Heart right ventricle (tissue), 16 donors: ENCODE data around the gene DCHS1. TPM values are rescaled to one million over a fixed set of nuclear protein-coding genes. Genes with fewer than 3 reads are reported as not detected.

Source experiments
- ATAC-seq, 8 donors: fragments of 200-7000 bp; cut with Tn5 transposase; one replicate each; pipeline ENCODE4 v1.9.1; 2020; ENCODE audit warnings: mild to moderate bottlenecking in 8 of 8, moderate library complexity in 8 of 8, moderate number of reproducible peaks in 1 of 8
- DNase-seq, 2 donors: peaks; one replicate each; pipeline ENCODE4 v3.0.0-alpha.2; 2020
- H3K27ac ChIP-seq, 10 donors: fragments of 200-600 bp; sonication (generic) in 2 of 10; one replicate each; pipeline versions ENCODE4 v1.5.0 to v1.8.0; 2020 to 2022; ENCODE audit warnings: mild to moderate bottlenecking in 3 of 10
- H3K27me3 ChIP-seq, 7 donors: fragments of 200-600 bp; one replicate each; pipeline ENCODE4 v1.8.0; 2021 to 2022; ENCODE audit warnings: mild to moderate bottlenecking in 2 of 7
- H3K36me3 ChIP-seq, 9 donors: fragments of 200-600 bp; sonication (generic) in 1 of 9; one replicate each; pipeline versions ENCODE4 v1.5.0 to v1.8.0; 2020 to 2022; ENCODE audit warnings: mild to moderate bottlenecking in 2 of 9
- H3K4me1 ChIP-seq, 9 donors: fragments of 200-600 bp; sonication (generic) in 1 of 9; one replicate each; pipeline versions ENCODE4 v1.5.0 to v1.8.0; 2020 to 2022; ENCODE audit warnings: mild to moderate bottlenecking in 4 of 9
- H3K4me3 ChIP-seq, 10 donors: fragments of 200-600 bp; sonication (generic) in 2 of 10; one replicate each; pipeline versions ENCODE4 v1.5.0 to v1.8.0; 2020 to 2022; ENCODE audit warnings: mild to moderate bottlenecking in 7 of 10, moderate library complexity in 2 of 10
- H3K9me3 ChIP-seq, 11 donors: fragments of 200-600 bp in 10 of 11; sonication (generic) in 2 of 11; one replicate each; pipeline versions ENCODE4 v1.5.0 to v1.8.0; 2013 to 2022; ENCODE audit warnings: mild to moderate bottlenecking in 2 of 11, control low read depth in 1 of 11, moderate library complexity in 1 of 11
- CTCF ChIP-seq, 9 donors: fragments of 200-600 bp; sonication (generic) in 2 of 9; IDR thresholded peaks; one replicate each; pipeline versions ENCODE4 v1.5.0 to v1.8.0; 2021 to 2022; ENCODE audit warnings: antibody characterized with exemption in 9 of 9, mild to moderate bottlenecking in 5 of 9, moderate library complexity in 1 of 9
- WGBS, 2 donors: extraction: QIAGEN DNeasy Blood & Tissue Kit; methylation state at CpG; one replicate each; pipeline ENCODE4 v1.1.7; 2013; ENCODE audit warnings: inconsistent platforms in 1 of 2; 5-methylcytosine and 5-hydroxymethylcytosine counted together
- intact Hi-C, 10 donors: fragments of 100-400 bp; cut with DNase I; formaldehyde crosslinking; loops; one replicate each; pipeline versions ENCODE4 v1.11.1 to v1.14.2; 2022
- polyA plus RNA-seq, 2 donors: library from polyadenylated mRNA; stranded (reverse); fragments of 200-250 nt; gene quantifications; one replicate each; pipeline ENCODE4 v1.2.3, GENCODE V29; 2013
- total RNA-seq, 10 donors: library from RNA; stranded (reverse); fragmentation: NEBNext Ultra II Directional in 3 of 10; extraction: Animal tissue kit (Norgen Biotek cat#: 25700) in 3 of 10; gene quantifications; one replicate each; pipeline versions ENCODE4 v1.2.1 to v1.2.4, GENCODE V29; 2021 to 2023
- donor health status: Arrhythmogenic right ventricular cardiomyopathy.
- donor health status: ischemic (EF 13 %, LVEDD 7.1; RV severe dilation, severe dysfunction).
- donor health status: healthy with polysubstance abuse.
- donor health status: DM: no; HTN: yes; CAD: no.
- donor health status: DM: no; HTN: no; CAD: no.
- donor health status: ischemic (EF 25% LVEDD 6.9; RV normal size, moderate dysfunction).
- donor health status: ischemic (EF 25% LVEDD 5.7; RV mildly dilated, moderate dysfunction).
- donor health status: healthy.
- donor health status: DM: yes; HTN: yes; CAD: no.
- donor health status: Ischemic cardiomyopathy.
- donor health status: ischemic (EF 35%, LVEDD 5.7; RV mildly dilated, moderate dysfunction).
- donor health status: nonischemic (EF 11% LVEDD 7.7; RV severe dilation, severe dysfunction).
- donor health status: DM: yes; HTN: yes; CAD: no.
- donor health status: PGD.
- donor health status: ischemic (EF 29% LVEDD 5.4; RV normal size, mild dysfunction).
- donor health status: nonischemic (EF 23%, LVEDD 6.1; RV moderate dilation, normal function).

The DCHS1 gene
- total and polyA plus RNA-seq, 12 donors: 4.1 to 12.4 (median 8.2) TPM

GRCh38 chr11:6670202-6670830 lies 14.7 kb upstream of the DCHS1 start:
- Histone ChIP-seq H3K36me3 (no peaks in the 10 kb centered on the region), H3K4me1 (peaks cover 0 to 20% (median 12%) of the 10 kb centered on the region in 9 donors), H3K27me3 (no peaks in the 10 kb centered on the region), H3K4me3 (no peak overlapping the region), H3K27ac (no peak overlapping the region), H3K9me3 (no peaks in the 10 kb centered on the region)
- TF ChIP-seq CTCF (IDR thresholded peaks at IDR 0.05): no peak
- DNase-seq: no peak
- no peak for ATAC-seq
- intact Hi-C loops: loop anchor here in 1 of 10 donors (10.0 kb wide), 1 partner anchor 56 kb away; the partner anchor contains the start of genes TAF10 and TPP1
- WGBS, 2 donors: 78 to 83% methylated on average over 6 of the region's 6 CpGs

GRCh38 chr11:6667733-6668374 lies 12.2 kb upstream of the DCHS1 start:
- peaks cover 0 to 22% (median 5%) of the 10 kb centered on the region in 9 donors for H3K4me1 ChIP-seq
- H3K27me3 ChIP-seq: no peaks in the 10 kb centered on the region
- no peaks in the 10 kb centered on the region for H3K36me3 ChIP-seq
- DNase-seq (peak in 1 of 2 donors; percentile 24), ATAC-seq (peak in 5 of 8 donors; percentile 33 to 52 (median 41))
- WGBS, 2 donors: 78 to 85% methylated on average over 3 of the region's 3 CpGs
- no peaks in the 10 kb centered on the region for H3K9me3 ChIP-seq
- TF ChIP-seq CTCF (IDR thresholded peaks at IDR 0.05): peak; percentile 16 to 65 (median 57)
- intact Hi-C loops: loop anchor here in 2 of 10 donors (5.0 kb wide), 2 partner anchors 56 to 66 kb away; partner anchors contain the start of genes ILK (in 1 of the 2), RRP8 (in 1 of the 2) and TAF10 (in 1 of the 2)
- no peak overlapping the region for H3K27ac ChIP-seq
- H3K4me3 ChIP-seq: no peak overlapping the region

GRCh38 chr11:6666302-6667183 lies 10.9 kb upstream of the DCHS1 start:
- ATAC-seq: no peak
- H3K27ac ChIP-seq: no peak overlapping the region
- H3K9me3 ChIP-seq: no peaks in the 10 kb centered on the region
- no peak for DNase-seq
- no peaks in the 10 kb centered on the region for H3K36me3 ChIP-seq
- peaks cover 0 to 23% (median 5%) of the 10 kb centered on the region in 9 donors for H3K4me1 ChIP-seq
- WGBS, 2 donors: 91 to 96% methylated on average over 4 of the region's 4 CpGs
- H3K4me3 ChIP-seq: no peak overlapping the region
- intact Hi-C loops: loop anchor here in 2 of 10 donors (5.0 kb wide), 2 partner anchors 54 to 64 kb away; partner anchors contain the start of genes ILK (in 1 of the 2), RRP8 (in 1 of the 2) and TAF10 (in 1 of the 2)
- no peak for TF ChIP-seq CTCF (IDR thresholded peaks at IDR 0.05)
- no peaks in the 10 kb centered on the region for H3K27me3 ChIP-seq

- H3K4me1 ChIP-seq: peaks cover 0 to 23% (median 5%) of the 10 kb centered on the region in 9 donors
- H3K27ac ChIP-seq: peak overlapping the region in 3 of 10 donors; percentile 20 to 73 (median 29)
- no peaks in the 10 kb centered on the region for H3K36me3 ChIP-seq
- DNase-seq: no peak
- H3K27me3 ChIP-seq: peaks cover 0 to 3% (median 0%) of the 10 kb centered on the region in 7 donors
- TF ChIP-seq CTCF (IDR thresholded peaks at IDR 0.05): no peak
- no peak overlapping the region for H3K4me3 ChIP-seq
- H3K9me3 ChIP-seq: no peaks in the 10 kb centered on the region
- WGBS, 2 donors: 0 to 50% methylated on average over 1 of the region's 1 CpG
- no peak for ATAC-seq
- intact Hi-C loops: no loop called here
Observed at GRCh38 chr11:6664551-6664950, 8.9 kb upstream of the DCHS1 start.
